GM12801 (cell line): Measurements from ENCODE around the gene EDDM13.
A peak's percentile ranks its signal among the peaks of the same experiment; 100 is the strongest.

ENCODE experiments used
- CTCF ChIP-seq: IDR thresholded peaks from one replicate; pipeline ENCODE4 v1.5.1; 2011; ENCODE audit warnings: control low read depth; ENCODE audit not compliant: insufficient read length; ENCODE audit errors: extremely low read depth

EDDM13 gene, protein sequence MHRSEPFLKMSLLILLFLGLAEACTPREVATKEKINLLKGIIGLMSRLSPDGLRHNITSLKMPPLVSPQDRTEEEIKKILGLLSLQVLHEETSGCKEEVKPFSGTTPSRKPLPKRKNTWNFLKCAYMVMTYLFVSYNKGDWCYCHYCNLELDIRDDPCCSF

GRCh38 chr19:56272161-56272798 lies at the start of gene EDDM13:
EDDM13 (plus strand) TSS chr19:56272748; CDS start chr19:56272835, 87 bp downstream.
- TF ChIP-seq CTCF = no peak

DNA sequence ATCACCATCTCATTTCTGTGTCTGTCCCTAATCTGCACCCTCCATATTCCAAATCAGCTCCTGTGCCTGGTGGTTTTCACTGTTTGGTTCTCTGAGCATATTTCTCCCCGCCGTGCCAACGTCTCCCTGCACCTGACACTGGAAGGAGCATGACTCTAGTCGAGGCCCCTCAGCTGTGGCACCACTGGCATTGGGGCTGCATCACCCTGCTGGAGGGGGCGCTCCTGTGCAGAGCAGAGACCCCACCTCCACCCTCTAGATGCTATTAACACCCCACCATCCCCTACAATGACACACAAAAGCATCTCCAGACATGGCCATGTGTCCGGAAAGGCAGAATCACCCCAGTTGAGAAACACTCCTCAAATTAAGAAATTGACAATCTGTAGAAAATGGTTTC lies 49.6 kb upstream of the EDDM13 start:
- no peak for TF ChIP-seq CTCF

DNA sequence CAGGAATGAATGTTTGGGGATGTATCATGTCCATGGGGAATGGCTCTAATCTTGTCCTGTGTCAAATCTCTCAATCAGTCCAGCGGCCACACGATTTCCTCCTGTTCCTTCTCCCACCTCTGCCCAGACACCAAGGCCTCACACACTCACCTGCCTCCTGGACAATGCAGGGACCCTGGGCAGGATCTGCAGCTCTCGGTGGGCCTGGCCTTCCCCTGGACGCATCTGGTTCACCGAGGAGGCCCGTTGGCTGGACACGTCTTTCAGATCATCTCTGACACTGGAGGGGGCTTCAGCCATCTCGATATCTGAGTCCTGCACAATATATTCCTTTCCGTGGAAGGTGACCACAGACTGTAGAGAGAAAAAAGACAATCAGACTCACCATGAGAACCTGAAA lies 49.1 kb upstream of the EDDM13 start:
- TF ChIP-seq CTCF = no peak

DNA sequence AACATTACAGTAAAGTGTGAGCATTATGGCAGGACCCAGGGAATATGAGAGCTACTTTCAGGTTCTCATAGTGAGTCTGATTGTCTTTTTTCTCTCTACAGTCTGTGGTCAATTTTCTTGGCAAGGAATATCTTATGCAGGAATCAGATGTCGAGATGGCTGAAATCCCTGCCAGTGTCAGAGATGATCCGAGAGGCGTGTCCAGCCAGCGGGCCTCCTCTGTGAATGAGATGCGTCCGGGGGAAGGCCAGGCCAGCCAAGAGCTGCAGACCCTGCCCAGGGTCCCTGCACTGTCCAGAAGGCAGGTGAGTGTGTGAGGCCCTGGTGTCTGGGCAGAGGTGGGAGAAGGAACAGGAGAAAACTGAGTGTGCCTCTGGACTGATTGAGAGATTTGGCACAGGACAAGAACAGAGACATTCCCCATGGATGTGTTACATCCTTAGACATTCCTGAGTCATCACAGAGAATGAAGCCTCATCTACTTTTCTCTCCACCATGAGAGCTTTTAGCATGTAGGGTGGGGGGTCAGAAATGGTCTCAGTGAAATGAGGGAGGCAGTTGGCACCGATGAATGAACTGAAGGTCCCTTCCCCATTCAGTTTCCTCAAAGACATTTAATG lies 27.3 kb upstream of the EDDM13 start:
- no peak for TF ChIP-seq CTCF

DNA sequence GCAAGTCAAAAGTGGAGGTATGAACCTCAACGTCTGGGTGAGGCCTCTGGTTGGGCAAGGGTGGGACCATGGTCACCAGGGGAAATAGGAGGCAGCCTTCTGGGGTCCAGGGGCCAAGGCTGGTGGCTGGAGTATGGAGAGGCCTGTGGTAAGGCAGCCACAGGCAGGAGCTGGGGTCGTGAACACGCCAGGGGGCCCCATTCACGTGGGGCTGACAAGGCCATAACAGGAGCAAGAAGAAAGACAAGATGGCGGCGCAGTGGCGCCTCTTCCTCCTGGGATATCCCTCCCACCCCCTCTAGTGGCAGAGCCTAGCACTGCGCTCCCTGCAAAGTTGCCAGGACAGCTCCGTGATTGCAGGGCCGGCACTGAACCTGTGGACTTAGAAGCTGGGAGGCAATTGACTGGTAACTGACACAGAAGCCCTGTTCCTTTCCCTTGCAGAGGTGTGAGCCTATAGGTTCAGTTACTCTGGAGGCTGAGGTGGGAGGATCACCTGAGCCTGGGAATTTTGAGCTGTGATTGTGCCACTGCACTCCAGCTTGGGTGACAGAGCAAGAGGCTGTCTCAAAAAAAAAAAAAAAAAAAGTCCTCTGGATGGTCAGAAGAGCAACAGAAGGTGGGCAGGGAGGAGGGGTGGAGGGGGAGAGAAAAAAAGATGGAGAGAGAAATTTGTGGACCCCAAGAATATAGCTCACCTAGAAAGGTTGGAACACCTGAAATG lies 19.7 kb upstream of the EDDM13 start:
- TF ChIP-seq CTCF = peak; percentile 16

- no peak for TF ChIP-seq CTCF
Observed at GRCh38 chr19:56253737-56254136, 18.8 kb upstream of the EDDM13 start.

GRCh38 chr19:56258272-56258671 lies 14.3 kb upstream of the EDDM13 start:
- TF ChIP-seq CTCF = no peak
